OCI-LY1 (cell line): ENCODE results near the gene RPL39.

Experiments
- H2AFZ ChIP-seq: fragments of 200-600 bp; sonication (generic), shearing (Covaris generic); 2 replicates; pipeline ENCODE4 v1.6.0; 2014; ENCODE audit warnings: antibody characterized with exemption, mild to moderate bottlenecking, low read length
- H3F3A ChIP-seq: fragments of 200-600 bp; sonication (generic), shearing (Covaris generic); 2 replicates; pipeline ENCODE4 v1.6.0; 2014; ENCODE audit warnings: mild to moderate bottlenecking, antibody characterized with exemption, low read length, moderate library complexity; ENCODE audit not compliant: insufficient read depth
- H3K27ac ChIP-seq: fragments of 200-600 bp; sonication (generic); 2 replicates; pipeline ENCODE4 v1.5.1; 2014; ENCODE audit warnings: low read length, mixed run types, mild to moderate bottlenecking, low read depth; ENCODE audit not compliant: poor library complexity, severe bottlenecking
- H3K27me3 ChIP-seq: fragments of 200-600 bp; sonication (generic); 2 replicates; pipeline ENCODE4 v1.6.0; 2014; ENCODE audit warnings: antibody characterized with exemption, mild to moderate bottlenecking, low read length, moderate library complexity; ENCODE audit not compliant: insufficient read depth
- H3K36me3 ChIP-seq: fragments of 200-600 bp; sonication (generic); 2 replicates; pipeline ENCODE4 v1.6.1; 2014; ENCODE audit warnings: mild to moderate bottlenecking, antibody characterized with exemption, low read length, moderate library complexity, mixed read lengths; ENCODE audit not compliant: insufficient read depth
- H3K4me1 ChIP-seq: fragments of 200-600 bp; sonication (generic); 2 replicates; pipeline ENCODE4 v1.5.1; 2014; ENCODE audit warnings: mild to moderate bottlenecking, low read length, moderate library complexity; ENCODE audit not compliant: insufficient read depth, severe bottlenecking
- H3K4me2 ChIP-seq: fragments of 200-600 bp; sonication (generic), shearing (Covaris generic); 2 replicates; pipeline ENCODE4 v1.6.1; 2014; ENCODE audit warnings: low read length
- H3K4me3 ChIP-seq: fragments of 200-600 bp; sonication (generic); 2 replicates; pipeline ENCODE4 v1.5.1; 2014; ENCODE audit warnings: low read length, low read depth, mild to moderate bottlenecking, mixed read lengths; ENCODE audit not compliant: poor library complexity, severe bottlenecking
- H3K79me2 ChIP-seq: fragments of 200-600 bp; shearing (Covaris generic); 2 replicates; pipeline ENCODE4 v1.6.1; 2016; ENCODE audit warnings: mixed run types, low read length, mixed read lengths; ENCODE audit not compliant: insufficient read depth
- H3K9ac ChIP-seq: fragments of 200-600 bp; sonication (generic), shearing (Covaris generic); 2 replicates; pipeline ENCODE4 v1.6.1; 2014; ENCODE audit warnings: mild to moderate bottlenecking, low read length, mixed read lengths
- H3K9me2 ChIP-seq: fragments of 200-600 bp; sonication (generic), shearing (Covaris generic); 2 replicates; pipeline ENCODE4 v1.6.1; 2014; ENCODE audit warnings: low read depth, mild to moderate bottlenecking, low read length, mixed read lengths
- H3K9me3 ChIP-seq: fragments of 200-600 bp; shearing (Covaris generic); 2 replicates; pipeline ENCODE4 v1.6.1; 2014; ENCODE audit warnings: low read length, mixed read lengths
- H4K20me1 ChIP-seq: fragments of 200-600 bp; sonication (generic), shearing (Covaris generic); 2 replicates; pipeline ENCODE4 v1.6.0; 2016; ENCODE audit warnings: mild to moderate bottlenecking, low read length; ENCODE audit not compliant: insufficient read depth
- CTCF ChIP-seq: fragments of 200-600 bp; sonication (generic), shearing (Covaris generic); IDR thresholded peaks from 2 replicates; pipeline ENCODE4 v1.5.1; 2017; ENCODE audit warnings: mild to moderate bottlenecking, antibody characterized with exemption, low read length, moderate library complexity, mixed read lengths
- EZH2 ChIP-seq: fragments of 200-600 bp; sonication (generic), shearing (Covaris generic); IDR thresholded peaks from 2 replicates; pipeline ENCODE4 v1.8.0; 2017; ENCODE audit warnings: borderline replicate concordance, mixed run types, mild to moderate bottlenecking, antibody characterized with exemption, low read length, moderate library complexity, mixed read lengths

The RPL39 gene

DNA sequence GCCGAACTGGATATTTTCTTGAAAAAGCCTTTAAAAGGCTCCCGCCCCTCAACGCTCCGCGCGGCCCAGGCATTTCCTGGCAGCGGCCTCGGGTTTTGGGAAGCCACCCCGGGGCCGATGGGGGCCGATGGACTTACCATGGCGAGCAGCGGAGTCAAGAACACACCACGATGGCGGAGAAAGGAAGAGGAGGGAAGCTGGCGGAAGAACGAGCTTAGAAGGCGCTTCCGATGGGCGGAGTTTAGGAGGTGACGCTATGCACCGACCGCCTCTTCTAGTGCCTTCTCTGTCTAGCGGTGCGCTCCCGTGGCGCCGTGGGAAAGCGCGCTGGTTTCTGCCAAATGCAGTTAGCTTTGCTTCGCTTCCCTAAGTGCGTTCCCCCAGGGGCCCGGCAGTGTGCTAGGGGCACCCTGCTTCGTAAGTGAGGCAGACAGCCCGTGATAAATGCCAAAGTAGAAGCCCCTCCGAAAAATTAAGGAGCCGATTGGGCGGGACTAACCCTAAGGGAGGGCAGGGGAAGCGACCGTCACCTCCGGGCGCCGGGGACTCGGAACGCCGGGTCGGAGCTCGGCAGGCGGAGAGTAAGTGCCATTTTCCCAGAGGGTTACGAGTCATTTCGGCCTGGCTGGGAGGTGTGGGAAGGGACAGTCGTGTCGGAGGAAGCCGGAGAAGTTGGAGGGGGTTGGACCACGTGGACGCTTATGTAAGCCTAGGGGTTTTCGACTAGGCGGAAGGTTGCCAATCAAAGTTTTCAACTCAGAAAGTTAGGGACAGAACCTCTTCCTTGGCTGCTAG, at the start of gene RPL39:
RPL39 (minus strand) TSS at position 194 of the 795 bp plus-strand sequence; CDS start at position 140, 54 bp downstream.
- H3K79me2 ChIP-seq = peaks cover 35% of the 10 kb centered on the region
- peak within 1 kb of the TSS; percentile 77 for H3K4me3 ChIP-seq
- peak within 1 kb of the TSS; percentile 100 for H3K4me2 ChIP-seq
- no peak within 1 kb of the TSS for H2AFZ ChIP-seq
- peak within 1 kb of the TSS; percentile 94 for H3K27ac ChIP-seq
- H3K9ac ChIP-seq = peak within 1 kb of the TSS; percentile 82
- H3K27me3 ChIP-seq = no peaks in the 10 kb centered on the region
- H3K4me1 ChIP-seq = peaks cover 33% of the 10 kb centered on the region
- no peaks in the 10 kb centered on the region for H3F3A ChIP-seq
- TF ChIP-seq CTCF (peak; percentile 2; the same call in 1 of the 2 replicates), EZH2 (no peak)
- no peaks in the 10 kb centered on the region for H3K9me2 ChIP-seq
- peaks cover 46% of the 10 kb centered on the region for H3K36me3 ChIP-seq
- peaks cover 3% of the 10 kb centered on the region; the same call in 1 of the 2 replicates for H4K20me1 ChIP-seq
- no peaks in the 10 kb centered on the region for H3K9me3 ChIP-seq

DNA sequence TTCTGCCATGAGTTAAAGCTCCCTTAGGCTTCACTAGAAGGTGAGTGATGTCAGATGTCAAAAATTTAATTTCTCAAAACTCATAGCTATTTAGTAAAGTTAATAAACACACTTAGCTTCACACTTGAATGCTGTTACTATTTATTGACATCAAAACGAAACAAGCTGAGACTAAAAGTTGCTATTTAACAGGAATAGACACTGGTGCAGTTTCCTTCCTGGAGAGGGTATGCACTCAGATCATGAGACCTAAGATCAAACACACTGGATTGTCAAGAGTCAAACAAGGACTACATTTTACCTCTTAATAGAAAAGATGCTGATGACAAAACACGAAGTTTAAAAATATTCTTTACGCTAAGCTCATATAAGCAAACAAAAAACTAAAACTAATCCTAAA, 42.5 kb upstream of the RPL39 start:
- no peak overlapping the region for H2AFZ ChIP-seq
- no peaks in the 10 kb centered on the region for H3K9me2 ChIP-seq
- H4K20me1 ChIP-seq = no peaks in the 10 kb centered on the region
- peaks cover 59% of the 10 kb centered on the region for H3K36me3 ChIP-seq
- H3K4me2 ChIP-seq = no peak overlapping the region
- no peaks in the 10 kb centered on the region for H3K4me1 ChIP-seq
- no peaks in the 10 kb centered on the region for H3F3A ChIP-seq
- H3K27me3 ChIP-seq = no peaks in the 10 kb centered on the region
- no peaks in the 10 kb centered on the region for H3K9me3 ChIP-seq
- no peaks in the 10 kb centered on the region for H3K79me2 ChIP-seq
- H3K27ac ChIP-seq = no peak overlapping the region
- no peak overlapping the region for H3K9ac ChIP-seq
- no peak overlapping the region for H3K4me3 ChIP-seq
- TF ChIP-seq CTCF (no peak), EZH2 (no peak)

DNA sequence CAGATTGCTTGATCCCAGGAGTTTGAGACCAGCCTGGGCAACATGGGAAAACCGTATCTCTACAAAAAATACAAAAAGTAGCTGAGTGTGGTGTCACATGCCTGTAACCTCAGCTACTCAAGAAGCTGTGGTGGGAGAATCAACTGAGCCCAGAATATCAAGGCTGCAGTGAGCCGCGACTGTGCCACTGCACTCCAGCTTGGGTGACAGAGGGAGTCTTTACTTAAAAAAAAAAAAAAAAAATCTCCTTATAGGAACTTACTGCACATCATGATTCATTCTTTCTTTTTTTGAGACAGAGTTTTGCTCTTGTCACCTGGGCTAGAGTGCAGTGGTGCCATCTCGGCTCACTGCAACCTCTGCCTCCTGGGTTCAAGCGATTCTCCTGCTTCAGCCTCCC, 37.0 kb upstream of the RPL39 start:
- no peak overlapping the region for H3K4me2 ChIP-seq

More for the DNA sequence above, 37.0 kb upstream of the RPL39 start:
- Histone ChIP-seq H3K36me3 (peaks cover 19% of the 10 kb centered on the region), H3K9ac (no peak overlapping the region), H3K4me1 (no peaks in the 10 kb centered on the region), H3K79me2 (no peaks in the 10 kb centered on the region), H3K27me3 (no peaks in the 10 kb centered on the region), H3K9me3 (no peaks in the 10 kb centered on the region), H3F3A (no peaks in the 10 kb centered on the region), H4K20me1 (no peaks in the 10 kb centered on the region), H3K9me2 (no peaks in the 10 kb centered on the region), H2AFZ (no peak overlapping the region), H3K27ac (no peak overlapping the region), H3K4me3 (no peak overlapping the region)
- no peak for TF ChIP-seq CTCF
